ENCODE measurements around the gene MLH1. TPM values are rescaled to one million over a fixed set of nuclear protein-coding genes. Genes with fewer than 3 reads are reported as not detected.

MLH1 gene
- total and polyA plus RNA-seq, 2 of the 8 experiments (the other 6 are each of a cell fraction or from before 2014, with no cell fraction given), result 36.4 to 47.3 TPM

DNA sequence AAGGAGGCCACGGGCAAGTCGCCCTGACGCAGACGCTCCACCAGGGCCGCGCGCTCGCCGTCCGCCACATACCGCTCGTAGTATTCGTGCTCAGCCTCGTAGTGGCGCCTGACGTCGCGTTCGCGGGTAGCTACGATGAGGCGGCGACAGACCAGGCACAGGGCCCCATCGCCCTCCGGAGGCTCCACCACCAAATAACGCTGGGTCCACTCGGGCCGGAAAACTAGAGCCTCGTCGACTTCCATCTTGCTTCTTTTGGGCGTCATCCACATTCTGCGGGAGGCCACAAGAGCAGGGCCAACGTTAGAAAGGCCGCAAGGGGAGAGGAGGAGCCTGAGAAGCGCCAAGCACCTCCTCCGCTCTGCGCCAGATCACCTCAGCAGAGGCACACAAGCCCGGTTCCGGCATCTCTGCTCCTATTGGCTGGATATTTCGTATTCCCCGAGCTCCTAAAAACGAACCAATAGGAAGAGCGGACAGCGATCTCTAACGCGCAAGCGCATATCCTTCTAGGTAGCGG is 452 bp upstream of the MLH1 start, which contains the start of gene EPM2AIP1 (continued):
- TF ChIP-seq NANOG (IDR thresholded peaks at IDR 0.05; ENCODE audit: insufficient read depth, low read depth, low read length, poor library complexity, severe bottlenecking) (no peak), EGR1 (IDR thresholded peaks at IDR 0.05; ENCODE audit: borderline replicate concordance, low read depth, low read length) (no peak), GABPA (IDR thresholded peaks at IDR 0.05; ENCODE audit: borderline replicate concordance, insufficient read depth, low read length) (no peak), RXRA (IDR thresholded peaks at IDR 0.05; ENCODE audit: insufficient read depth, low read depth, low read length) (no peak), SP4 (IDR thresholded peaks at IDR 0.05; ENCODE audit: low read length) (no peak), EZH2 (IDR thresholded peaks at IDR 0.05; ENCODE audit: low read depth, low read length, severe bottlenecking) (no peak), SIN3A (conservative IDR thresholded peaks at IDR 0.05 in 1 of 2, IDR thresholded peaks at IDR 0.05 in 1 of 2; ENCODE audit: low read depth in 1 of 2, low read length in 2 of 2) (peak; percentile 73 to 78; a peak in 1 of 4 replicates), KDM4A (IDR thresholded peaks at IDR 0.05; ENCODE audit: low read depth, low read length, severe bottlenecking) (peak; percentile 28), RNF2 (IDR thresholded peaks at IDR 0.05; ENCODE audit: borderline replicate concordance, low read depth, low read length, missing control alignments, poor library complexity, severe bottlenecking) (no peak), TAF7 (optimal IDR thresholded peaks at IDR 0.05; ENCODE audit: borderline replicate concordance, low read depth, low read length) (peak; percentile 94), GTF2F1 (IDR thresholded peaks at IDR 0.05; ENCODE audit: borderline replicate concordance, low read depth, low read length) (peak; percentile 85), JUN (IDR thresholded peaks at IDR 0.05; ENCODE audit: low read depth, low read length) (no peak)
- TF ChIP-seq, protein P1, sequence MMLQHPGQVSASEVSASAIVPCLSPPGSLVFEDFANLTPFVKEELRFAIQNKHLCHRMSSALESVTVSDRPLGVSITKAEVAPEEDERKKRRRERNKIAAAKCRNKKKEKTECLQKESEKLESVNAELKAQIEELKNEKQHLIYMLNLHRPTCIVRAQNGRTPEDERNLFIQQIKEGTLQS (IDR thresholded peaks at IDR 0.05; ENCODE audit: insufficient read depth, low read depth, low read length), result no peak
- TF ChIP-seq, protein P2, sequence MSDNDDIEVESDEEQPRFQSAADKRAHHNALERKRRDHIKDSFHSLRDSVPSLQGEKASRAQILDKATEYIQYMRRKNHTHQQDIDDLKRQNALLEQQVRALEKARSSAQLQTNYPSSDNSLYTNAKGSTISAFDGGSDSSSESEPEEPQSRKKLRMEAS (IDR thresholded peaks at IDR 0.05), result peak; percentile 85
- TF ChIP-seq, protein P3, sequence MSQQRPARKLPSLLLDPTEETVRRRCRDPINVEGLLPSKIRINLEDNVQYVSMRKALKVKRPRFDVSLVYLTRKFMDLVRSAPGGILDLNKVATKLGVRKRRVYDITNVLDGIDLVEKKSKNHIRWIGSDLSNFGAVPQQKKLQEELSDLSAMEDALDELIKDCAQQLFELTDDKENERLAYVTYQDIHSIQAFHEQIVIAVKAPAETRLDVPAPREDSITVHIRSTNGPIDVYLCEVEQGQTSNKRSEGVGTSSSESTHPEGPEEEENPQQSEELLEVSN (IDR thresholded peaks at IDR 0.05), result peak; percentile 82
- TF ChIP-seq, protein P4, sequence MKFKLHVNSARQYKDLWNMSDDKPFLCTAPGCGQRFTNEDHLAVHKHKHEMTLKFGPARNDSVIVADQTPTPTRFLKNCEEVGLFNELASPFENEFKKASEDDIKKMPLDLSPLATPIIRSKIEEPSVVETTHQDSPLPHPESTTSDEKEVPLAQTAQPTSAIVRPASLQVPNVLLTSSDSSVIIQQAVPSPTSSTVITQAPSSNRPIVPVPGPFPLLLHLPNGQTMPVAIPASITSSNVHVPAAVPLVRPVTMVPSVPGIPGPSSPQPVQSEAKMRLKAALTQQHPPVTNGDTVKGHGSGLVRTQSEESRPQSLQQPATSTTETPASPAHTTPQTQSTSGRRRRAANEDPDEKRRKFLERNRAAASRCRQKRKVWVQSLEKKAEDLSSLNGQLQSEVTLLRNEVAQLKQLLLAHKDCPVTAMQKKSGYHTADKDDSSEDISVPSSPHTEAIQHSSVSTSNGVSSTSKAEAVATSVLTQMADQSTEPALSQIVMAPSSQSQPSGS (IDR thresholded peaks at IDR 0.05; ENCODE audit: low read length), result peak; percentile 60; the same call in 1 of the 2 replicates

Measured in H1 (cell line).